IPS-11a (cell line): ENCODE measurements around the gene ZBTB12.
"Not testable (repeated sequence)": the region's sequence is repeated elsewhere in the genome, so short reads cannot be mapped to it uniquely, and the experiment has no call there.

Source experiments
- H3K4me3 ChIP-seq: one replicate; pipeline ENCODE4 v1.5.1; 2013; ENCODE audit warnings: low read depth, low read length, control low read depth

Gene ZBTB12

GRCh38 chr6:31901953-31902643 is at the start of gene ZBTB12:
Gene ZBTB12, minus strand, starts transcription at chr6:31902086. Its CDS starts 781 bp downstream, at chr6:31901305.
- H3K4me3 ChIP-seq: peak within 1 kb of the TSS; percentile 45

- H3K4me3 ChIP-seq: no peak overlapping the region
These were observed 48.2 kb upstream of the ZBTB12 start for GRCh38 chr6:31949926-31950548.

- no peak overlapping the region for H3K4me3 ChIP-seq
These were observed 47.0 kb upstream of the ZBTB12 start for GRCh38 chr6:31948753-31949413.

- H3K4me3 ChIP-seq: no peak overlapping the region
These were observed 46.4 kb upstream of the ZBTB12 start for GRCh38 chr6:31948306-31948705.

- no peak overlapping the region for H3K4me3 ChIP-seq
These were observed 46.0 kb upstream of the ZBTB12 start for GRCh38 chr6:31947864-31948263.

GRCh38 chr6:31947070-31947675 is 45.3 kb upstream of the ZBTB12 start:
- no peak overlapping the region for H3K4me3 ChIP-seq

- H3K4me3 ChIP-seq: no peak overlapping the region
These were observed 44.5 kb upstream of the ZBTB12 start for GRCh38 chr6:31946370-31946885.

GRCh38 chr6:31945507-31946369 is 43.9 kb upstream of the ZBTB12 start, which contains the start of gene CFB:
Gene CFB, plus strand, starts transcription at chr6:31946095. Its CDS starts 127 bp downstream, at chr6:31946222.
- H3K4me3 ChIP-seq: no peak within 1 kb of the TSS

- H3K4me3 ChIP-seq: no peak overlapping the region
These were observed 43.2 kb upstream of the ZBTB12 start for GRCh38 chr6:31945154-31945506.

GRCh38 chr6:31943742-31944141 is 41.9 kb upstream of the ZBTB12 start:
- H3K4me3 ChIP-seq: no peak overlapping the region

GRCh38 chr6:31940256-31940664 is 38.4 kb upstream of the ZBTB12 start:
- H3K4me3 ChIP-seq: no peak overlapping the region

- no peak overlapping the region for H3K4me3 ChIP-seq
These were observed 33.9 kb upstream of the ZBTB12 start for GRCh38 chr6:31935823-31936222.

GRCh38 chr6:31935021-31935420 is 33.1 kb upstream of the ZBTB12 start:
- no peak overlapping the region for H3K4me3 ChIP-seq

GRCh38 chr6:31933537-31933936 is 31.7 kb upstream of the ZBTB12 start:
- no peak overlapping the region for H3K4me3 ChIP-seq

- H3K4me3 ChIP-seq: not testable (repeated sequence)
These were observed 30.3 kb upstream of the ZBTB12 start for GRCh38 chr6:31932137-31932536.

GRCh38 chr6:31930962-31931361 is 29.1 kb upstream of the ZBTB12 start:
- H3K4me3 ChIP-seq: no peak overlapping the region

GRCh38 chr6:31928672-31928939 is 26.7 kb upstream of the ZBTB12 start:
- no peak overlapping the region for H3K4me3 ChIP-seq

- H3K4me3 ChIP-seq: no peak overlapping the region
These were observed 26.2 kb upstream of the ZBTB12 start for GRCh38 chr6:31927863-31928671.

GRCh38 chr6:31927242-31927862 is 25.5 kb upstream of the ZBTB12 start, which contains the start of gene C2:
Gene C2, plus strand, starts transcription at chr6:31927717. Its CDS starts 36 bp downstream, at chr6:31927753.
- H3K4me3 ChIP-seq: no peak within 1 kb of the TSS
